Sigmoid colon (tissue), 7 donors: ENCODE data around the gene AFAP1. TPM values are rescaled to one million over a fixed set of nuclear protein-coding genes. Genes with fewer than 3 reads are reported as not detected.

Experiments
- DNase-seq: peaks from one replicate; pipeline ENCODE4 v3.0.0-alpha.2; 2019
- H3K27ac ChIP-seq, 4 donors: fragments of 200-600 bp; sonication (generic); one replicate each; pipeline ENCODE4 v1.5.1; 2016 to 2019; ENCODE audit warnings: mild to moderate bottlenecking in 1 of 4
- H3K27me3 ChIP-seq, 3 donors: fragments of 200-600 bp; sonication (generic); one replicate each; pipeline ENCODE4 v1.5.1; 2019; ENCODE audit warnings: mild to moderate bottlenecking in 1 of 3
- H3K36me3 ChIP-seq, 4 donors: fragments of 200-600 bp; sonication (generic); one replicate each; pipeline ENCODE4 v1.5.1; 2016 to 2019
- H3K4me1 ChIP-seq, 4 donors: fragments of 200-600 bp; sonication (generic); one replicate each; pipeline ENCODE4 v1.5.1; 2017 to 2019
- H3K4me3 ChIP-seq, 4 donors: fragments of 200-600 bp; sonication (generic); one replicate each; pipeline ENCODE4 v1.5.1; 2017 to 2019; ENCODE audit warnings: mild to moderate bottlenecking in 2 of 4, moderate library complexity in 1 of 4
- H3K9me3 ChIP-seq, 4 donors: fragments of 200-600 bp in 3 of 4; sonication (generic) in 3 of 4; one replicate each; pipeline versions ENCODE4 v1.5.1 to v1.6.1; 2013 to 2019
- CTCF ChIP-seq, 4 experiments: fragments of 450-650 bp in 3 of 4; fragments of 200-600 bp in 1 of 4; IDR thresholded peaks; one replicate each; pipeline ENCODE4 v1.5.1; 2016 to 2019; ENCODE audit warnings: antibody characterized with exemption in 4 of 4, mild to moderate bottlenecking in 3 of 4, moderate library complexity in 2 of 4
- EP300 ChIP-seq, 4 donors: sonication (generic); formaldehyde crosslinking; IDR thresholded peaks; one replicate each; pipeline ENCODE4 v1.6.1; 2017; ENCODE audit warnings: antibody characterized with exemption in 4 of 4
- POLR2A ChIP-seq, 2 donors: fragments of 450-650 bp; IDR thresholded peaks; one replicate each; pipeline ENCODE4 v1.6.1; 2016; ENCODE audit warnings: antibody characterized with exemption in 2 of 2, mild to moderate bottlenecking in 2 of 2, moderate library complexity in 2 of 2
- POLR2AphosphoS5 ChIP-seq, 4 donors: sonication (generic); formaldehyde crosslinking; IDR thresholded peaks; one replicate each; pipeline ENCODE4 v1.6.1; 2017; ENCODE audit warnings: antibody characterized with exemption in 4 of 4
- WGBS, 2 donors: extraction: QIAGEN DNeasy Blood & Tissue Kit; methylation state at CpG; one replicate each; pipeline ENCODE4 v1.1.7; 2013; 5-methylcytosine and 5-hydroxymethylcytosine counted together
- intact Hi-C: fragments of 100-400 bp; cut with DNase I; formaldehyde crosslinking; loops from one replicate; pipeline ENCODE4 v1.15.1; 2023
- polyA plus RNA-seq, 3 donors: library from polyadenylated mRNA; stranded (reverse); fragments of 200-250 nt; gene quantifications; one replicate each; pipeline ENCODE4 v1.2.3, GENCODE V29; 2013
- total RNA-seq, 4 donors: library from RNA; depleted of rRNA; stranded (reverse); fragments of >200 nt; gene quantifications; one replicate each; pipeline ENCODE4 v1.1.0, GENCODE V29; 2016
- donor health status: healthy with polysubstance abuse.
- donor health status: Bipolar disorder and iron deficiency.
- donor health status: healthy.

Gene AFAP1
- total and polyA plus RNA-seq, 7 donors, result 7.6 to 51.3 (median 24.0) TPM

GRCh38 chr4:7785017-7785416 is 154.6 kb downstream of the AFAP1 start:
- no peak for TF ChIP-seq CTCF (IDR thresholded peaks at IDR 0.05)
- TF ChIP-seq POLR2AphosphoS5 (IDR thresholded peaks at IDR 0.05), result no peak
- no peak for TF ChIP-seq POLR2A (IDR thresholded peaks at IDR 0.05)
- TF ChIP-seq EP300 (IDR thresholded peaks at IDR 0.05), result no peak
- Histone ChIP-seq H3K9me3 (no peaks in the 10 kb centered on the region), H3K36me3 (peaks cover 0 to 31% (median 0%) of the 10 kb centered on the region in 4 donors), H3K27me3 (no peaks in the 10 kb centered on the region), H3K4me1 (peaks cover 0 to 53% (median 44%) of the 10 kb centered on the region in 4 donors), H3K27ac (peak overlapping the region in 1 of 4 donors; percentile 58), H3K4me3 (no peak overlapping the region)
- WGBS, 2 donors, result 84 to 92% methylated on average over 11 of the region's 11 CpGs
- DNase-seq, result peak; percentile 60
- intact Hi-C loops, result no loop called here

- no peaks in the 10 kb centered on the region for H3K27me3 ChIP-seq
- DNase-seq, result peak; percentile 54
- intact Hi-C loops, result no loop called here
- no peaks in the 10 kb centered on the region for H3K9me3 ChIP-seq
- WGBS, 2 donors, result 95 to 97% methylated on average over 14 of the region's 14 CpGs
- peaks cover 0 to 53% (median 44%) of the 10 kb centered on the region in 4 donors for H3K4me1 ChIP-seq
- TF ChIP-seq POLR2AphosphoS5 (IDR thresholded peaks at IDR 0.05), result no peak
- TF ChIP-seq EP300 (IDR thresholded peaks at IDR 0.05), result no peak
- H3K36me3 ChIP-seq, result peaks cover 0 to 31% (median 0%) of the 10 kb centered on the region in 4 donors
- H3K27ac ChIP-seq, result peak overlapping the region in 3 of 4 donors; percentile 33 to 58 (median 48)
- H3K4me3 ChIP-seq, result no peak overlapping the region
These were observed 155.4 kb downstream of the AFAP1 start for GRCh38 chr4:7784131-7784870.

GRCh38 chr4:7783541-7783940 is 156.1 kb downstream of the AFAP1 start:
- Histone ChIP-seq H3K4me3 (no peak overlapping the region), H3K27ac (peak overlapping the region in 3 of 4 donors; percentile 33 to 58 (median 48)), H3K36me3 (peaks cover 0 to 32% (median under 1%) of the 10 kb centered on the region in 4 donors), H3K27me3 (no peaks in the 10 kb centered on the region), H3K4me1 (peaks cover 0 to 54% (median 42%) of the 10 kb centered on the region in 4 donors), H3K9me3 (no peaks in the 10 kb centered on the region)
- 26 to 71% methylated on average over 8 of the region's 8 CpGs for WGBS, 2 donors
- TF ChIP-seq POLR2AphosphoS5 (IDR thresholded peaks at IDR 0.05) (peak in 1 of 4 donors; percentile 27), POLR2A (IDR thresholded peaks at IDR 0.05) (no peak)
- intact Hi-C loops, result no loop called here
- DNase-seq, result peak; percentile 61

- 70 to 71% methylated on average over 8 of the region's 8 CpGs for WGBS, 2 donors
- no peaks in the 10 kb centered on the region for H3K9me3 ChIP-seq
- no peak for DNase-seq
- intact Hi-C loops, result no loop called here
- H3K4me3 ChIP-seq, result no peak overlapping the region
- peaks cover 0 to 36% (median 8%) of the 10 kb centered on the region in 4 donors for H3K36me3 ChIP-seq
- TF ChIP-seq POLR2A (IDR thresholded peaks at IDR 0.05), result no peak
- TF ChIP-seq EP300 (IDR thresholded peaks at IDR 0.05), result no peak
- no peak for TF ChIP-seq POLR2AphosphoS5 (IDR thresholded peaks at IDR 0.05)
- no peak for TF ChIP-seq CTCF (IDR thresholded peaks at IDR 0.05)
- H3K27me3 ChIP-seq, result no peaks in the 10 kb centered on the region
- H3K27ac ChIP-seq, result peak overlapping the region in 3 of 4 donors; percentile 2 to 58 (median 48)
- peaks cover 0 to 57% (median 45%) of the 10 kb centered on the region in 4 donors for H3K4me1 ChIP-seq
These were observed 156.9 kb downstream of the AFAP1 start for GRCh38 chr4:7782783-7783182.

- no peaks in the 10 kb centered on the region for H3K27me3 ChIP-seq
- intact Hi-C loops, result no loop called here
- peak overlapping the region; percentile 2 to 58 (median 36) for H3K27ac ChIP-seq
- no peak overlapping the region for H3K4me3 ChIP-seq
- no peaks in the 10 kb centered on the region for H3K9me3 ChIP-seq
- WGBS, 2 donors, result 89 to 92% methylated on average over 17 of the region's 17 CpGs
- peak; percentile 50 for DNase-seq
- TF ChIP-seq EP300 (IDR thresholded peaks at IDR 0.05) (no peak), POLR2AphosphoS5 (IDR thresholded peaks at IDR 0.05) (no peak), POLR2A (IDR thresholded peaks at IDR 0.05) (no peak), CTCF (IDR thresholded peaks at IDR 0.05) (no peak)
- H3K36me3 ChIP-seq, result peaks cover 0 to 39% (median 14%) of the 10 kb centered on the region in 4 donors
- peaks cover 0 to 57% (median 45%) of the 10 kb centered on the region in 4 donors for H3K4me1 ChIP-seq
These were observed 157.7 kb downstream of the AFAP1 start for GRCh38 chr4:7781993-7782392.
